ENCODE data around the gene SHTN1. TPM values are rescaled to one million over a fixed set of nuclear protein-coding genes. Genes with fewer than 3 reads are reported as not detected.

Gene SHTN1
- total and polyA plus RNA-seq, 10 of the 15 experiments (the other 5 are each of a cell fraction or from before 2014, with no cell fraction given): 0.79 to 4.0 (median 2.0) TPM

DNA sequence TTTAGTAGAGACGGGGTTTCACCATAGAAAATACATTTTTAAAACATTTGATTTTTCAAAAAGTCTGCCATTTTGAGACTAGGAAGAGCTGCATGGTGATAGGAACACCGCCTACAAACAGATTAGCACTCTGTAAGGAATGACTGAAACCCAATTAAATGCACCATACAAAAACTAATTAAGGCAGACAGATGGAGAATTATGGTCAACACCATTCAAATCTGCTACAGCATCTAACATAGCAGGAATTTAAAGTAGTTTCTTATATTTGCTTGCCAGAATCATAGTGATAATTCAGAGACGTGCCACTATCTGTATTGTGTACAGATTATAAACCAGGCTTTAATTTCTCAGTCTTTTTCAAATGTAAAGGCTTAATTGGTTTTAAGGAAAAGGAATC is 87.5 kb downstream of the SHTN1 start:
- FAIRE-seq (no peak), DNase-seq (ENCODE audit: low read depth, low spot score) (no peak), ATAC-seq (no peak)
- Histone ChIP-seq H3K27me3 (replicated peaks in 1 of 2; ENCODE audit: control insufficient read depth in 2 of 2, insufficient read depth in 2 of 2, low read length in 1 of 2) (no peaks in the 10 kb centered on the region), H3K9me3 (replicated peaks; ENCODE audit: control insufficient read depth, insufficient read depth, low read length) (no peaks in the 10 kb centered on the region), H4K20me1 (ENCODE audit: control insufficient read depth, insufficient read depth) (no peaks in the 10 kb centered on the region), H2AFZ (ENCODE audit: control insufficient read depth, low read depth, low read length) (no peak overlapping the region), H3K79me2 (ENCODE audit: control insufficient read depth, insufficient read depth, low read length) (no peaks in the 10 kb centered on the region), H3K4me1 (ENCODE audit: control insufficient read depth, insufficient read depth, low read length) (no peaks in the 10 kb centered on the region), H3K4me2 (ENCODE audit: control insufficient read depth, insufficient read depth) (no peak overlapping the region), H3K9ac (ENCODE audit: control insufficient read depth, insufficient read depth, low read length) (no peak overlapping the region), H3K4me3 (no peak overlapping the region), H3K36me3 (ENCODE audit: control insufficient read depth in 2 of 2, insufficient read depth in 2 of 2, low read length in 1 of 2) (no peaks in the 10 kb centered on the region), H3K27ac (ENCODE audit: control insufficient read depth, insufficient read depth) (no peak overlapping the region)
- intact Hi-C loops (cut with micrococcal nuclease; ENCODE audit: unreplicated experiment): no loop called here
- in situ Hi-C loops (cut with MboI): no loop called here
- ChIA-PET POLR2A (no interaction called here), CTCF (no interaction called here), RAD21 (ENCODE audit: unreplicated experiment) (no interaction called here), SMC1A (ENCODE audit: uncharacterized antibody, unreplicated experiment) (no interaction called here)
- 24% methylated on average over 3 of the region's 3 CpGs for WGBS (ENCODE audit: insufficient coverage, insufficient replicate concordance, low lambda C conversion rate, missing lambda C conversion rate)
- no TSS peak for BruUV-seq (replicated peaks)
- no peak for TF ChIP-seq SMC3 (IDR thresholded peaks at IDR 0.05; ENCODE audit: borderline replicate concordance, low read length)
- TF ChIP-seq POLR2AphosphoS2 (IDR thresholded peaks at IDR 0.05; ENCODE audit: low read depth, low read length): no peak
- TF ChIP-seq, protein P1, sequence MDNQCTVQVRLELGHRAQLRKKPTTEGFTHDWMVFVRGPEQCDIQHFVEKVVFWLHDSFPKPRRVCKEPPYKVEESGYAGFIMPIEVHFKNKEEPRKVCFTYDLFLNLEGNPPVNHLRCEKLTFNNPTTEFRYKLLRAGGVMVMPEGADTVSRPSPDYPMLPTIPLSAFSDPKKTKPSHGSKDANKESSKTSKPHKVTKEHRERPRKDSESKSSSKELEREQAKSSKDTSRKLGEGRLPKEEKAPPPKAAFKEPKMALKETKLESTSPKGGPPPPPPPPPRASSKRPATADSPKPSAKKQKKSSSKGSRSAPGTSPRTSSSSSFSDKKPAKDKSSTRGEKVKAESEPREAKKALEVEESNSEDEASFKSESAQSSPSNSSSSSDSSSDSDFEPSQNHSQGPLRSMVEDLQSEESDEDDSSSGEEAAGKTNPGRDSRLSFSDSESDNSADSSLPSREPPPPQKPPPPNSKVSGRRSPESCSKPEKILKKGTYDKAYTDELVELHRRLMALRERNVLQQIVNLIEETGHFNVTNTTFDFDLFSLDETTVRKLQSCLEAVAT (IDR thresholded peaks at IDR 0.05): no peak
- TF ChIP-seq JUND (IDR thresholded peaks at IDR 0.05; ENCODE audit: low read depth, low read length): no peak
- no peak for TF ChIP-seq MTA2 (IDR thresholded peaks at IDR 0.05; ENCODE audit: low read depth)
- no peak for TF ChIP-seq YBX1 (IDR thresholded peaks at IDR 0.05)
- TF ChIP-seq, protein P2, sequence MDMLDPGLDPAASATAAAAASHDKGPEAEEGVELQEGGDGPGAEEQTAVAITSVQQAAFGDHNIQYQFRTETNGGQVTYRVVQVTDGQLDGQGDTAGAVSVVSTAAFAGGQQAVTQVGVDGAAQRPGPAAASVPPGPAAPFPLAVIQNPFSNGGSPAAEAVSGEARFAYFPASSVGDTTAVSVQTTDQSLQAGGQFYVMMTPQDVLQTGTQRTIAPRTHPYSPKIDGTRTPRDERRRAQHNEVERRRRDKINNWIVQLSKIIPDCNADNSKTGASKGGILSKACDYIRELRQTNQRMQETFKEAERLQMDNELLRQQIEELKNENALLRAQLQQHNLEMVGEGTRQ (IDR thresholded peaks at IDR 0.05; ENCODE audit: borderline replicate concordance, low read depth, low read length): no peak
- TF ChIP-seq, protein P3, sequence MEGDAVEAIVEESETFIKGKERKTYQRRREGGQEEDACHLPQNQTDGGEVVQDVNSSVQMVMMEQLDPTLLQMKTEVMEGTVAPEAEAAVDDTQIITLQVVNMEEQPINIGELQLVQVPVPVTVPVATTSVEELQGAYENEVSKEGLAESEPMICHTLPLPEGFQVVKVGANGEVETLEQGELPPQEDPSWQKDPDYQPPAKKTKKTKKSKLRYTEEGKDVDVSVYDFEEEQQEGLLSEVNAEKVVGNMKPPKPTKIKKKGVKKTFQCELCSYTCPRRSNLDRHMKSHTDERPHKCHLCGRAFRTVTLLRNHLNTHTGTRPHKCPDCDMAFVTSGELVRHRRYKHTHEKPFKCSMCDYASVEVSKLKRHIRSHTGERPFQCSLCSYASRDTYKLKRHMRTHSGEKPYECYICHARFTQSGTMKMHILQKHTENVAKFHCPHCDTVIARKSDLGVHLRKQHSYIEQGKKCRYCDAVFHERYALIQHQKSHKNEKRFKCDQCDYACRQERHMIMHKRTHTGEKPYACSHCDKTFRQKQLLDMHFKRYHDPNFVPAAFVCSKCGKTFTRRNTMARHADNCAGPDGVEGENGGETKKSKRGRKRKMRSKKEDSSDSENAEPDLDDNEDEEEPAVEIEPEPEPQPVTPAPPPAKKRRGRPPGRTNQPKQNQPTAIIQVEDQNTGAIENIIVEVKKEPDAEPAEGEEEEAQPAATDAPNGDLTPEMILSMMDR (IDR thresholded peaks at IDR 0.05 in 2 of 3, conservative IDR thresholded peaks at IDR 0.05 in 1 of 3; ENCODE audit: control insufficient read depth in 2 of 3, extremely low read depth in 1 of 3, insufficient read depth in 1 of 3, low read depth in 3 of 3, low read length in 3 of 3): no peak
- no peak for TF ChIP-seq TARDBP (IDR thresholded peaks at IDR 0.05; ENCODE audit: borderline replicate concordance)
- TF ChIP-seq HDGF (IDR thresholded peaks at IDR 0.05): no peak
- TF ChIP-seq NFIC (IDR thresholded peaks at IDR 0.05; ENCODE audit: low read depth, low read length): no peak
- TF ChIP-seq, protein P4, sequence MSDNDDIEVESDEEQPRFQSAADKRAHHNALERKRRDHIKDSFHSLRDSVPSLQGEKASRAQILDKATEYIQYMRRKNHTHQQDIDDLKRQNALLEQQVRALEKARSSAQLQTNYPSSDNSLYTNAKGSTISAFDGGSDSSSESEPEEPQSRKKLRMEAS (IDR thresholded peaks at IDR 0.05; ENCODE audit: low read depth, low read length): no peak
- no peak for TF ChIP-seq SUPT20H (IDR thresholded peaks at IDR 0.05; ENCODE audit: borderline replicate concordance, control insufficient read depth, low read depth, low read length)
- TF ChIP-seq SREBF2 (IDR thresholded peaks at IDR 0.05; ENCODE audit: low read length): no peak
- TF ChIP-seq IKZF2 (IDR thresholded peaks at IDR 0.05): no peak
- TF ChIP-seq CHD1 (IDR thresholded peaks at IDR 0.05; ENCODE audit: low read depth, low read length): no peak
- TF ChIP-seq, protein P5, sequence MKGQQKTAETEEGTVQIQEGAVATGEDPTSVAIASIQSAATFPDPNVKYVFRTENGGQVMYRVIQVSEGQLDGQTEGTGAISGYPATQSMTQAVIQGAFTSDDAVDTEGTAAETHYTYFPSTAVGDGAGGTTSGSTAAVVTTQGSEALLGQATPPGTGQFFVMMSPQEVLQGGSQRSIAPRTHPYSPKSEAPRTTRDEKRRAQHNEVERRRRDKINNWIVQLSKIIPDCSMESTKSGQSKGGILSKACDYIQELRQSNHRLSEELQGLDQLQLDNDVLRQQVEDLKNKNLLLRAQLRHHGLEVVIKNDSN (IDR thresholded peaks at IDR 0.05; ENCODE audit: borderline replicate concordance, extremely low read length, insufficient read depth, low read depth, low read length): no peak
- TF ChIP-seq, protein P6, sequence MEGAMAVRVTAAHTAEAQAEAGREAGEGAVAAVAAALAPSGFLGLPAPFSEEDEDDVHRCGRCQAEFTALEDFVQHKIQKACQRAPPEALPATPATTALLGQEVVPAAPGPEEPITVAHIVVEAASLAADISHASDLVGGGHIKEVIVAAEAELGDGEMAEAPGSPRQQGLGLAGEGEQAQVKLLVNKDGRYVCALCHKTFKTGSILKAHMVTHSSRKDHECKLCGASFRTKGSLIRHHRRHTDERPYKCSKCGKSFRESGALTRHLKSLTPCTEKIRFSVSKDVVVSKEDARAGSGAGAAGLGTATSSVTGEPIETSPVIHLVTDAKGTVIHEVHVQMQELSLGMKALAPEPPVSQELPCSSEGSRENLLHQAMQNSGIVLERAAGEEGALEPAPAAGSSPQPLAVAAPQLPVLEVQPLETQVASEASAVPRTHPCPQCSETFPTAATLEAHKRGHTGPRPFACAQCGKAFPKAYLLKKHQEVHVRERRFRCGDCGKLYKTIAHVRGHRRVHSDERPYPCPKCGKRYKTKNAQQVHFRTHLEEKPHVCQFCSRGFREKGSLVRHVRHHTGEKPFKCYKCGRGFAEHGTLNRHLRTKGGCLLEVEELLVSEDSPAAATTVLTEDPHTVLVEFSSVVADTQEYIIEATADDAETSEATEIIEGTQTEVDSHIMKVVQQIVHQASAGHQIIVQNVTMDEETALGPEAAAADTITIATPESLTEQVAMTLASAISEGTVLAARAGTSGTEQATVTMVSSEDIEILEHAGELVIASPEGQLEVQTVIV (IDR thresholded peaks at IDR 0.05; ENCODE audit: borderline replicate concordance, partially characterized antibody): no peak

All from GM12878 (cell line).